ENCODE results near the gene POLR3F.
"Not testable (repeated sequence)": the region's sequence is repeated elsewhere in the genome, so short reads cannot be mapped to it uniquely, and the experiment has no call there.

The POLR3F gene, protein sequence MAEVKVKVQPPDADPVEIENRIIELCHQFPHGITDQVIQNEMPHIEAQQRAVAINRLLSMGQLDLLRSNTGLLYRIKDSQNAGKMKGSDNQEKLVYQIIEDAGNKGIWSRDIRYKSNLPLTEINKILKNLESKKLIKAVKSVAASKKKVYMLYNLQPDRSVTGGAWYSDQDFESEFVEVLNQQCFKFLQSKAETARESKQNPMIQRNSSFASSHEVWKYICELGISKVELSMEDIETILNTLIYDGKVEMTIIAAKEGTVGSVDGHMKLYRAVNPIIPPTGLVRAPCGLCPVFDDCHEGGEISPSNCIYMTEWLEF

DNA sequence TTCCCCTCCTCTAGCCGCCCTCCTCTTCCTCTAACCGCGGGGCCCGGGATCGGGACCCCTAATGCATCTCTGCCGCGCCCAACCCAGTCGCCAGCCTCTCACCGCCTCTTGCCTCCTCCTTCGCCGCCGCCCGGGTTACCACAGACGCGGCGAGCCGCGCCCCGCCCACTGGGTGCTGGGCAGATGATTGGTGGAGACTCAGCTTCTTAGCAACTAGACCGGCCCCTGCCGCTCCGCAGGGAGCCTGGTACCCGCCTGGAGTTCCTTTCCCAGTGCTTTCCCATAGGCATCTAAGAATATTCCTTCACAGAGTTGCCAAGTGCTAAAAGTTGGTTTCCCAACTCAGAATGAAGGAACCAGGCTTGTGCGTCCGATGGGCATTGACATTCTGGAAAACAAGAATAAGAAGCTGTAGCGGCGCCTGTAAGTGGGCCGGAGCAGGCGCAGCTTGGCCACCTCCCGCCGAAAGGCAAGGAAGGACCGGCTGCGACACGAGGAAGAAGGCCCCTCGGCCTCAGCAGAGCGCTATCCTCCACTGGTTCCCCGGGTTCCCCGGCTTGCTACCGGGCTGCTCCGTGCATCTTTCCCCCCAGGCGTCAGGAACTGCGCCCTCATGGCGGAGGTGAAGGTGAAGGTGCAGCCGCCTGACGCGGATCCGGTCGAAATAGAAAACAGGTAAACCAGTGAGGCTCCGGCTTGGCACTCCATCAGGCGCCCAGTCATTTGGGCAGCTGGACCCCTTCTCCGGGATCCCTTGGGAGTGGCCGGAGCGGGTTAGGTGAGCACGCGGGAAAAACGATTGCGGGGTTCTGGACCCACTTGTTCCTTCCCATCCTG, at the start of gene POLR3F, which contains the start of gene DZANK1:
Gene POLR3F, plus strand, starts transcription at position 497 of the 837 bp plus-strand sequence. Its CDS starts 117 bp downstream, at position 614.
Gene DZANK1, minus strand, starts transcription at position 137 of the 837 bp plus-strand sequence. CDS start 1,672 bp downstream, outside the sequence.
- DNase-seq (ENCODE audit: low read depth, low spot score): peak; percentile 78

GRCh38 chr20:18421608-18422007, 45.6 kb upstream of the POLR3F start:
- no peak for DNase-seq (ENCODE audit: low read depth, low spot score)

DNA sequence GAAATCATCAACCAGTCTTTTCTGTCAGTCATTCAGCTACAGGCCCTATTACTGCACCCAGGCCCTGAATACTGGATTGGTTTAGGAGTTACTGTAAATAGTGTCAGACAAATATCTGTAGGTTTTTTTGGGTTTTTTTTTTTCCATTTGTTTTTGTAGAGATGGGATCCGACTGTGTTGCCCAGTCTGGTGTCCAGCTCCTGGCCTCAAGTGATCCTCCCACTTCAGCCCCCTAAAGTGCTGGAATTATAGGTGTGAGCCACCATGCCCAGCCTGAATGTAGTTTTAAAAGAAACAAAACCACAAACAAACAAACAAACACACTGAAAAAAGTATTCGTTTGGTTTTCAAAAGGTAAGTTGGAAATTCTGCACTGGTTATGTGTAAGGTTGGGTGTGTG, 40.0 kb upstream of the POLR3F start:
- DNase-seq (ENCODE audit: low read depth, low spot score): no peak

DNA sequence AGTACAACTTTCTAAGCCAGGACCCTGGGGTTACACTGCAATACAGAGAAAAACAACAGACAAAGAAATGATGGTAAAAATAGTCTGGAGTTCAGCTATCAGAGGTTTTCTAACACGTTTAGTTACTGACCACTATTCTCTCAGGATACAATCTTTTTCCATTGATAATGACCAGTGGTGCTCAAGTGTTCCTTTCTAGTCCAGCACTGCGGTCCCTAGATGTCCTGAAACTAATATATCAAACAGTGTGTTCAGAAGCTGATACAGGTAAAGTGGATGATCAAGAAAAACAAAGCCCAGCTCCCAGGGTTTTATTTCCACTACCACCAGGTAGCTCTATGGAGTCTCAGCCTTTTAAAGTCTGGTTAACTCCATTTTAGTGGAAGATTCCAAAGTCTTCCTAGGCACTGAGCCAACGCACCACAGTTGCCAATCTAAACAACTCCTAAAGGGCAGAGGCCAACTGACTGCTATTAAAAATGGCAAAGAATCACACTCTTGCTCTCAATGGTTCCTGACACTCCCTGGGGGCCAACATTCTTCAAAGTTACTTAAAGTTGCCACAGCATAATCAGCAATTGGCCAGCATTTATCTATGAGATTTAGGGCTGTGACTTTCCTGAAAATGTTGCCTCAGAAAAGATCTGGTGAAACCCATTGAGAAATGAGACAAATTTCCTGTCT, 38.6 kb upstream of the POLR3F start:
- no peak for DNase-seq (ENCODE audit: low read depth, low spot score)

- DNase-seq (ENCODE audit: low read depth, low spot score): no peak
These were observed 36.9 kb upstream of the POLR3F start for GRCh38 chr20:18430172-18430826.

DNA sequence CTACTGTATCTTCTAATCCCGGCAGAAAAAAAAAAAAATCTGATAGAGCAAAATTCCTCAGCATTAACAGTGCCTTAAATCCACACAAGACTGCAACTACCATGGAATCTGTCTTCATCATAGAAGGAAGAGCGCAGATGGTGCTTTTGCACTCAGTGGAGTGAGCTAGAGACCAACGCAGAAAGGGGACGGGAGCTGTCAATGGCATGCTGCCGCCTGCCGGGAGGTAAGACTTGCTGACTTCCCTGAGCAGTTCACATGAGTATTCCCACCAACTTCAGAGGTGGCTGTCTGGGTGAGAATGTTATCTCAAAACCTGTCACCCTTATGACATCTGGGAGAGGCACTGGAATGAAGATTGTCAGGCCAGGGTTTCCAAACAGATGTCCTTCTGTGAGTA, 36.0 kb upstream of the POLR3F start:
- no peak for DNase-seq (ENCODE audit: low read depth, low spot score)

DNA sequence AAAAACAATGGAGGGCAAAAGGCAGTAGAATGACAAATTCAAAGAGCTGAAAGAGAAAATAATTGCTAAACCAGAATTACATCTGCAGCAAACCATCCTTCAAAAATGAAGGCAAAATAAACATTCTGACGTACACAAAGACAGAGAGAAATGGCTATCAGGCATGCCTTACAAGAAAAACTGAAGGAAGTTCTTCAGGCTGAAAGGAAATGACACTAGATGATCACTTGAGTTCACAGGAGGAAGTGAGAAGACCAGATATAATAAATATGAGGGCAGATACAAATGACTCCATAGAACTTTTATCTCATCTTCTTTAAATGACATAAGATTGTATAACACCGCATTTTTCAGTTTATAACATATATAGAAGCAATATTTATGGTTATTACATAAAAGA, 30.3 kb upstream of the POLR3F start:
- DNase-seq (ENCODE audit: low read depth, low spot score): no peak

DNA sequence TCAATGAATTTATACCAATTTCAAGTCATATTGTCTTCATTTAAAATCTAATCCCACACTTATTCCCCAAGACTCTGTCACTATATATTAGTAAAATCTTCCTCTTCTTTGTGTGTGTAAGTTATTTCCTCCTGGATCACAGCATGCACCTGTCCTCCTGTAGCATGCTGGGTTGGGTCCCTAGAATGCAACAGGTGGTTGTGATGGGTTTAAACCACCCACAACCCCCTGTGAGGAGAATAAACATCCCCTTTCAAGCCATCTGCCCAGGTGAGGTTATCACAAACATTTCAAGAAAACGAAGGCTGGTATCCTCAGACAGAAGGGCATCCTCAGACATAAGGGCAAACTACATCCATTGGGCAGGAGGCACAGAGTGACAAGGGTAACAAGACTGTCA, 26.8 kb upstream of the POLR3F start:
- DNase-seq (ENCODE audit: low read depth, low spot score): no peak

- DNase-seq (ENCODE audit: low read depth, low spot score): no peak
These were observed 23.3 kb upstream of the POLR3F start for GRCh38 chr20:18443886-18444285.

DNA sequence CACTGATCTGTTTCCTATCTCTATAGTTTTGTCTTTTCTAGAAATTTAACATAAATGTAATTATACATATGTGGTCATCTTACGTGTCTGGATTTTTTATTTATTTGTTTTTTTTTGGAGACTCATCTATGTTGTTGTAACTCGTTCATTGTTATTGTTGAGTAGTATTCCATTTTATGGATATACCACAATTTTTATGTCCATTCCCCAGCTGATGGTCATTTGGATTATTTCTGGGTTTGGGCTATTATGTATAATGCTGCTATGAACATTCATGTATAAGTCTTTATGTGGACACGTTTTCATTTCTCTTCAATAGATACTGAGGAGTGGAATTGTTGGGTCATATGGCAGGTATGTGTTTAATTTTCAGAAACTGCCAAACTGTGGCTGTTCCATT, 10.6 kb upstream of the POLR3F start:
- no peak for DNase-seq (ENCODE audit: low read depth, low spot score)

GRCh38 chr20:18465536-18466200, 1.5 kb upstream of the POLR3F start:
- DNase-seq (ENCODE audit: low read depth, low spot score): no peak

DNA sequence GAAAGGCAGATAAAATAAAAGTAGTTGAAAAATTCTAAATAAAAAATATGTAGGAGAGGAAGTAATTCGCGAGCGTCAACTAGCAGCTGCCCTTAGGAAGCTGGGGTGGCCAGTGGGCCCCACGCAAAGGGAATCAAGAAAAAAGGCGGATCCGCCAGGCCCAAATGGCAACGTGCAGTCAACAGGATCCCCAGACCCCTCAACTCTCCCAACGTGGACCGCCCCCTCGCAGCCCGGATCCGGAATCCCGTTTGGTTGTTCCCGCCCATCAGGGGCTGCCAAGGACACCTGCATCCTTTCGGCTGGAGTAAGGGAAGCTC, 656 bp upstream of the POLR3F start:
- DNase-seq (ENCODE audit: low read depth, low spot score): no peak

DNA sequence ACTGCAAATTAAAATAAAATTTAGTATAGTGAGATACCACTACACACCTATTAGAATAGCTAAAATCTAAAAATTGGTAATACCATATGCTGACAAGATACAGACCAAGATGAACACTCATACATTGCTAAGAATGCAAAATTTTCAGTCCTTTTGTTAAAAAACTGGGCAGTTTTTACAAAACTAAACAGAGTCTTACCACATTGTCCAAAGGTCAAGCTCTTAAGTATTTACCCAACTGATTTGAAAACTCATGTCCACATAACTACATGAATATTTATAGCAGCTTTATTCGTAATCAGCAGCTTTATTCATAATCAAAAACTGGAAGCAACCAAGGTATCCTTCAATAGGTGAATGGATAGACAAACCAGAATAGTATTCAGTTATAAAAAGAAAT, 10.0 kb downstream of the POLR3F start:
- no peak for DNase-seq (ENCODE audit: low read depth, low spot score)

- no peak for DNase-seq (ENCODE audit: low read depth, low spot score)
These were observed 10.6 kb downstream of the POLR3F start for GRCh38 chr20:18477821-18478220.

DNA sequence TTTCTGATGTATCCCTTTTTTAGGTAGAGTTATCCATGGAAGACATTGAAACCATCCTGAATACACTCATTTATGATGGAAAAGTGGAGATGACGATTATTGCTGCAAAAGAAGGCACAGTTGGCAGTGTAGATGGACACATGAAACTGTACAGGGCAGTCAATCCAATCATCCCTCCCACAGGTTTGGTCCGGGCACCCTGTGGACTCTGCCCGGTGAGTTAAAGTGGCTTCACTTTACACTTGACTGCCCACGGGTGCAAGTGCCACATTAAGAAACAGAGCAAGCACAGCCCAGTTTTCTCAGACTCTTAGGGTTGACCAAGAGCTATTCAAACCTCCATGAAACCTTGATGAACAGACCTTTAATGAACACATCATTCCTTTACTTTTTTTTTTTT, 14.4 kb downstream of the POLR3F start:
- no peak for DNase-seq (ENCODE audit: low read depth, low spot score)

- DNase-seq (ENCODE audit: low read depth, low spot score): no peak
These were observed 21.1 kb downstream of the POLR3F start for GRCh38 chr20:18488301-18488700.

DNA sequence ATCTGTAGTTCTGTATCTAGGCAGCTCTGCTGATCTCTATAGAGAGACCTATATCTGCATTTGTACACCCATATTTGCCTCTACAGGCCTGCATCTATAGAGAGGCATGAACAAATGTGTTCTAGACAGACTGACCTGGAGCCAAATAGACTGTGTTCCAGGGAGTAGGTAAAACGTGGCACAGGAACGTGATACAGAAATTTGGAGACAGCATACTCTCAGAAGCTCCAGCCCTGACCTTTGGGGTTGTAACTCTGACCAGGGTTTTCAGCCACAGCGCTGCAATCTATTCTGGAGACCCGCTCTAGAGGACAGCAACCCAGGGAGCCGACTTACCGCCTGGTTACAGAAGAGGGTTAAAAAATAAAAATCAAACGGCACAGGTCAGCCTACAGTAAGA, 28.9 kb downstream of the POLR3F start:
- DNase-seq (ENCODE audit: low read depth, low spot score): no peak

- peak; percentile 71 for DNase-seq (ENCODE audit: low read depth, low spot score)
These were observed 29.8 kb downstream of the POLR3F start, which contains the start of gene RBBP9 for GRCh38 chr20:18496740-18497592. Gene RBBP9 (minus strand): TSS chr20:18497225. CDS start chr20:18497167, 58 bp downstream.

DNA sequence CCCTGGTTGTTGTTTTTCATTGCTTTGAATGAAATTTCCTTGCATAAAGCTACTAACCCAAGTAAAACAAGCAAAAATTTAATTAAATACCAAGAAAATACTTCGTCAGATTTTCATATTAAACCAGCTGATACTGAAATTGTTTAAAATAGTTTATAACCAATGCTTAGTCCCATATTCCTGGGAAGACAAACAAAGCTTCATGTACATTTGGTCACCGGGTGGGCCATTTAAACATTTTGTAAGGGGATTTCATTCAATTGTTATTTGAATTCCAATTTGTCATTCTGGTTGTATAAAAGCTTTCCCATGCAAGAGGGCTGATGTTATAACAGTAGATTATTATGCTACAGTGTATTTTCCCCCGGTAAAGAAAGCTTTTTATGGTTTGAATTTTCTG, 30.4 kb downstream of the POLR3F start:
- DNase-seq (ENCODE audit: low read depth, low spot score): no peak

- DNase-seq (ENCODE audit: low read depth, low spot score): not testable (repeated sequence)
These were observed 34.5 kb downstream of the POLR3F start for GRCh38 chr20:18501672-18502071.

Measured in iPS DF 19.7 (cell line).